ENCODE data around the gene SIT1. TPM values are rescaled to one million over a fixed set of nuclear protein-coding genes. Genes with fewer than 3 reads are reported as not detected.

The SIT1 gene
- total and polyA plus RNA-seq, 3 donors from 2014 or later, result 0.43 to 1.6 TPM; not detected in 1

- H3K27ac ChIP-seq, result no peak overlapping the region
- no peak for DNase-seq
- WGBS, 2 donors, result 68 to 89% methylated on average over 3 of the region's 3 CpGs
- H3K36me3 ChIP-seq (ENCODE audit: low read depth, missing control alignments), result no peaks in the 10 kb centered on the region
- H3K4me3 ChIP-seq, result no peak overlapping the region
- intact Hi-C loops (cut with DNase I; ENCODE audit: low total_unique reads), result no loop called here
- H3K27me3 ChIP-seq, result no peaks in the 10 kb centered on the region
- no peaks in the 10 kb centered on the region for H3K9me3 ChIP-seq
- peaks cover 13% of the 10 kb centered on the region for H3K4me1 ChIP-seq
- no peak for TF ChIP-seq CTCF (IDR thresholded peaks at IDR 0.05)
- TF ChIP-seq POLR2A (IDR thresholded peaks at IDR 0.05), result no peak
Observed at GRCh38 chr9:35681341-35682002, 30.7 kb upstream of the SIT1 start.

DNA sequence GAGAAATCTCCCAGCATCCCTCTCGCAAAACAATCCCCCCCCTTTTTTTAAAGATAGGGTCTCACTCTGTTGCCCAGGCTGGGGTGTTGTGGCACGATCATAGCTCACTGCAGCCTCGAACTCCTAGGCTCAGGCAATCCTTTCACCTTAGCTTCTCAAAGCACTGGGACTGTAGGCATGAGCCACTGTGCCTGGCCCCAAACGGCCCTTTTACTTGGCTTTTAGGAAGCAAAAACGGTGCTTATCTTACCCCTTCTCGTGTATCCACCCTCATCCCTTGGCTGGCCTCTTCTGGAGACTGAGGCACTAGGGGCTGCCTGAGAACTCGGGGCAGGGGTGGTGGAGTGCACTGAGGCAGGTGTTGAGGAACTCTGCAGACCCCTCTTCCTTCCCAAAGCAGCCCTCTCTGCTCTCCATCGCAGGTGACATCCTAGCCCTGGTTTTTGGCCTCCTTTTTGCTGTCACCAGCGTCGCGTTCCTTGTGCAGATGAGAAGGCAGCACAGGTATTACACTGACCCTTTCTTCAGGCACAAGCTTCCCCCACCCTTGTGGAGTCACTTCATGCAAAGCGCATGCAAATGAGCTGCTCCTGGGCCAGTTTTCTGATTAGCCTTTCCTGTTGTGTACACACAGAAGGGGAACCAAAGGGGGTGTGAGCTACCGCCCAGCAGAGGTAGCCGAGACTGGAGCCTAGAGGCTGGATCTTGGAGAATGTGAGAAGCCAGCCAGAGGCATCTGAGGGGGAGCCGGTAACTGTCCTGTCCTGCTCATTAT lies 29.8 kb upstream of the SIT1 start:
- no peak for DNase-seq
- H3K9me3 ChIP-seq, result no peaks in the 10 kb centered on the region
- H3K4me1 ChIP-seq, result peaks cover 7% of the 10 kb centered on the region
- no peaks in the 10 kb centered on the region for H3K36me3 ChIP-seq (ENCODE audit: low read depth, missing control alignments)
- intact Hi-C loops (cut with DNase I; ENCODE audit: low total_unique reads), result no loop called here
- H3K27me3 ChIP-seq, result no peaks in the 10 kb centered on the region
- WGBS, 2 donors, result 64% methylated on average over 11 to 15 of the region's 15 CpGs
- no peak overlapping the region for H3K4me3 ChIP-seq
- no peak for TF ChIP-seq POLR2A (IDR thresholded peaks at IDR 0.05)
- TF ChIP-seq CTCF (IDR thresholded peaks at IDR 0.05), result no peak
- no peak overlapping the region for H3K27ac ChIP-seq

DNA sequence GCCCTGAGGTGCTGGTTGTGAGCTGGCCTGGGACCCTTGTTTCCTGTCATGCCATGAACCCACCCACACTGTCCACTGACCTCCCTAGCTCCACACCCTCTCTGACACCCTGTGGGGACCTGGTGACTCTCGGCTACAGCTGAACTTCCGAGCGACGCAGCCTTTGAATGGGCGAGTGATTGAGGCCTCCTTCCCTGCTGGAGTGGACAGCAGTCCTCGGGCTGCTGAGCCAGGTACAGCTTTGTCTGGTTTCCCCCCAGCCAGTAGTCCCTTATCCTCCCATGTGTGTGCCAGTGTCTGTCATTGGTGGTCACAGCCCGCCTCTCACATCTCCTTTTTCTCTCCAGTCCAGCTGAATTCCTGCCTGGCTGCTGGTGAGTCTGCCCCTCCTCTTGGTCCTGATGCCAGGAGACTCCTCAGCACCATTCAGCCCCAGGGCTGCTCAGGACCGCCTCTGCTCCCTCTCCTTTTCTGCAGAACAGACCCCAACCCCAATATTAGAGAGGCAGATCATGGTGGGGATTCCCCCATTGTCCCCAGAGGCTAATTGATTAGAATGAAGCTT lies 29.1 kb upstream of the SIT1 start:
- TF ChIP-seq CTCF (IDR thresholded peaks at IDR 0.05), result no peak
- no peak for TF ChIP-seq POLR2A (IDR thresholded peaks at IDR 0.05)
- no peak overlapping the region for H3K27ac ChIP-seq
- H3K4me3 ChIP-seq, result no peak overlapping the region
- no peaks in the 10 kb centered on the region for H3K36me3 ChIP-seq (ENCODE audit: low read depth, missing control alignments)
- H3K27me3 ChIP-seq, result no peaks in the 10 kb centered on the region
- intact Hi-C loops (cut with DNase I; ENCODE audit: low total_unique reads), result no loop called here
- no peaks in the 10 kb centered on the region for H3K9me3 ChIP-seq
- 84 to 96% methylated on average over 8 of the region's 8 CpGs for WGBS, 2 donors
- H3K4me1 ChIP-seq, result peaks cover 3% of the 10 kb centered on the region
- DNase-seq, result no peak

DNA sequence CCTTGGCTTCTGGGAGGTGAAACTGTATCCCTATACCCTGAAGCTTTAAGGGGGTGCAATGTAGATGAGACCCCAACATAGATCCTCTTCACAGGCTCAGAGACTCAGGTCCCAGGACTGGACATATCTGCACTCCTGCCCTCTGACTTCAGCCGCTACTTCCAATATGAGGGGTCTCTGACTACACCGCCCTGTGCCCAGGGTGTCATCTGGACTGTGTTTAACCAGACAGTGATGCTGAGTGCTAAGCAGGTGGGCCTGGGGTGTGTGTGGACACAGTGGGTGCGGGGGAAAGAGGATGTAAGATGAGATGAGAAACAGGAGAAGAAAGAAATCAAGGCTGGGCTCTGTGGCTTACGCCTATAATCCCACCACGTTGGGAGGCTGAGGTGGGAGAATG lies 28.4 kb upstream of the SIT1 start:
- no peak for TF ChIP-seq POLR2A (IDR thresholded peaks at IDR 0.05)
- no peak for TF ChIP-seq CTCF (IDR thresholded peaks at IDR 0.05)
- no peaks in the 10 kb centered on the region for H3K9me3 ChIP-seq
- no peak for DNase-seq
- intact Hi-C loops (cut with DNase I; ENCODE audit: low total_unique reads), result no loop called here
- H3K4me3 ChIP-seq, result no peak overlapping the region
- no peaks in the 10 kb centered on the region for H3K27me3 ChIP-seq
- no peaks in the 10 kb centered on the region for H3K36me3 ChIP-seq (ENCODE audit: low read depth, missing control alignments)
- 90% methylated on average over 5 of the region's 5 CpGs for WGBS, 2 donors
- H3K4me1 ChIP-seq, result peaks cover 3% of the 10 kb centered on the region
- H3K27ac ChIP-seq, result no peak overlapping the region

Measured in testis (tissue), 3 donors.